Neural progenitor cell (in vitro differentiated cells): ENCODE results near the gene ITGB3.

ENCODE experiments used
- CTCF ChIP-seq: fragments of 200-600 bp; sonication (generic); IDR thresholded peaks from 2 replicates; pipeline ENCODE4 v1.5.1; 2017; ENCODE audit warnings: antibody characterized with exemption, mild to moderate bottlenecking
- EZH2phosphoT487 ChIP-seq: fragments of 200-600 bp; sonication (generic); IDR thresholded peaks from 2 replicates; pipeline ENCODE4 v1.6.1; 2017; ENCODE audit warnings: antibody characterized with exemption

DNA sequence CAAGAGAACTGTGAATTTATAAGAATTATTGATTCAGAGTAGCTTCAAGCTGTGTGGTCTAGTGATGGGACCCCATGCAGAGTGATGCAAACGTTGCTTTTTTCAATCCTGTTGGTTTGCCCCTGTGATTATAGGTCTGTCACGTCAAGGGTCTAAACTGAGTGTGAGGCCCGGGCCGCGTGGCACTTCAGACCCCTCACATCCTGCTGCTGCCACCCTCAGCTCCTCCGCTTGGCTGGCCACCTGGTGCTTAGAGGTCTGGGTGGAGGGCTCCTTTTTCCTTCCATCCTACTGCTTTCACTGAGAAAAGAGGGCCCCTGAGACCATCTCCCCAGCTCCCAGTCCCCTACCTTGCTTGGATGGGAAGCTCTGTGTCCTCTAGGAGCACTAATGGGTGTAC is 32.5 kb upstream of the ITGB3 start:
- no peak for TF ChIP-seq CTCF
- no peak for TF ChIP-seq EZH2phosphoT487
